ENCODE results near the gene TEP1.
A peak's percentile ranks its signal among the peaks of the same experiment; 100 is the strongest.
"Not testable (repeated sequence)": the region's sequence is repeated elsewhere in the genome, so short reads cannot be mapped to it uniquely, and the experiment has no call there.

The TEP1 gene

DNA sequence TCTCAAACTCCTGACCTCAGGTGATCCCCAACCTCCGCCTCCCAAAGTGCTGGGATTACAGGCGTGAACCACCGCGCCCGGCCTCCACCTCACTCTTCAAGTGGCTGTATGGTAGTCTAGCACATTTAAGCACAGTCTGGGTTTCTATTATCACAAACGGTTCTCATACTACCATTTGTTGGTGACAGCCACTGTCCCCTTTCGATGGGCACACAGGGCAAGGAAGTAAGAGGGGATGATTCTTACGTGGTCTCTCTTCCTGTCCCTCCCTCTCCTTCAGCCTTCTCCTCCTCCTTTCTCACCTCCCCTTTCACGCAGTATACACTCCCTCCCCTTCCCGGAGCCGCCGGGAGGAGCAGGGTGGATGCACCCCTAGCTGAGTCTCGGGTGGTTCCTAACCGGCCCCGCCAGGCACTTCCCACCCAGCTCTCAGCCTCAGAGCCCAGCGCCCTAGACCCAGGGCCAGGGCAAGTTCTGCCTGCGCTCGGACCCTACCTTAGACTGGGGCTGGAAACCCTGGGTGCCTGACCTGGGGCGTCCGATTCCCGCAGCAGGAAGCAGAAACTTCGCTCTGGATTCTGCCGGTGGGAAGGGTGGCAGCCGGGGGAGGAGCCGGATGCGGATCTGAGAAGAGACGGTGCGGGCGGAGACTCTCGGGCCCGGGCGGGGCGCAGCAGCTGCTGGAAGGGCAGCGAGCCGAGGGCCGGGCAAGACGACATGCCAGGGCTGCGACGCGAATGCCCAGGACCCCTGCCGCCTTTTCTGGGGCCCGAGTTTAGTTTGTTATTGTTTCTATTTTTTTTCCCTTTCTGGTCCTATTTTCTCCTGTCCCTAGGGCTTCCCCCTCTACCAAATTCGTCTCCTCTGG is at the start of gene TEP1:
Gene TEP1 (minus strand): TSS at position 626 of the 868 bp plus-strand sequence. CDS start 5,062 bp downstream, outside the sequence.
- peak within 1 kb of the TSS; percentile 95 for H3K27ac Mint-ChIP-seq
- peaks cover 25% of the 10 kb centered on the region for H3K36me3 Mint-ChIP-seq
- H3K4me3 Mint-ChIP-seq, result peak within 1 kb of the TSS; percentile 82
- peaks cover 39% of the 10 kb centered on the region for H3K4me1 Mint-ChIP-seq
- peak; percentile 91 for ATAC-seq
- DNase-seq (ENCODE audit: low spot score in 2 of 2), result peak; percentile 55 to 85
- H3K9me3 Mint-ChIP-seq, result no peaks in the 10 kb centered on the region

DNA sequence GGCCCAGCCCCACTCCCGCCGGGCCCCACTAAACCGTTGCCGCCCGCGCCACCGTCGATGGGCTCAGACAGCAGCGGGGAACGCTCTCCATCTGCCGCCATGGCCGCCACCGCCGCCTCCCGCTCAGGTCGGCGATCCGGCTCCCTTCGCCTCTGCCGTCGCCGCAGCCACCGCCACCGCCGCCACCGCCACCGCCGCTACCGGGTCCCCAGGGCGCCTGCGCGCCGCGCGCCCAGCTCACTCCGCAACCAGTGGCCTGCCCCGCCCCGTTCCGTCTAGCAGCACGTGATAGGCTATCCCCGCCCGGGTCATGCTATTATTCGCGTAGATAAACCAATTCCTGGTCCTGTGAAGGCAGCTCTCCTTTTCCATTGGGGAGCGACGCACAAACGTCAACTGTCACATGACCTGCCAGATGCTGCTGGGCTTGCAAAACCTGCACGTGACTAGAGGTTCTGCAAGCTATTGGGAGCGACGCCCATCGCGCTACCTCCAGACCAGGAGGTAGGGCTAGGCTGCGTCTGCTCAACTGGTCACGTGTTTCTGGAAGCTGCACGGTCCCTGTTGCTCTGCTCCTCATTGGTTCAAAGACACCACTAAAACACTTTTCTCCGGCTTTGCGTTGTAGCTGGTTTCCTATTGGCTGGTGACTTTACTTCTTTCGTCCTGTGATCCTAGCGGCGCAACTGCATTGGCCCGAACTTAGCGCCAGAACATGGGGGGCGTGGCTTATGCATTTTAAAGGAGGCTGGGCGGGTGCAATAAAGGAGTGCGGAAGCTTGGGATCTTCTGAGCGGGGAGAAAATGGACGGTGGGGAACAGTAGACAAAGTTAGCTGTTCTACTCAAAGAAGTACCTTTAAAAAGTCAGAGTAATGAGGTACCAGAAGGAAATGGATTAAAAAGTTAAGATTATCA is 48.2 kb upstream of the TEP1 start, which contains the start of gene PIP4P1:
Gene PIP4P1 (minus strand): TSS at position 210 of the 917 bp plus-strand sequence. CDS start 109 bp downstream, at position 101.
- Mint-ChIP-seq H3K4me3 (peak within 1 kb of the TSS; percentile 74), H3K36me3 (peaks cover 10% of the 10 kb centered on the region), H3K4me1 (peaks cover 20% of the 10 kb centered on the region), H3K27ac (peak within 1 kb of the TSS; percentile 86), H3K9me3 (no peaks in the 10 kb centered on the region)
- ATAC-seq, result peak; percentile 97
- peak; percentile 87 to 97 for DNase-seq (ENCODE audit: low spot score in 2 of 2)

DNA sequence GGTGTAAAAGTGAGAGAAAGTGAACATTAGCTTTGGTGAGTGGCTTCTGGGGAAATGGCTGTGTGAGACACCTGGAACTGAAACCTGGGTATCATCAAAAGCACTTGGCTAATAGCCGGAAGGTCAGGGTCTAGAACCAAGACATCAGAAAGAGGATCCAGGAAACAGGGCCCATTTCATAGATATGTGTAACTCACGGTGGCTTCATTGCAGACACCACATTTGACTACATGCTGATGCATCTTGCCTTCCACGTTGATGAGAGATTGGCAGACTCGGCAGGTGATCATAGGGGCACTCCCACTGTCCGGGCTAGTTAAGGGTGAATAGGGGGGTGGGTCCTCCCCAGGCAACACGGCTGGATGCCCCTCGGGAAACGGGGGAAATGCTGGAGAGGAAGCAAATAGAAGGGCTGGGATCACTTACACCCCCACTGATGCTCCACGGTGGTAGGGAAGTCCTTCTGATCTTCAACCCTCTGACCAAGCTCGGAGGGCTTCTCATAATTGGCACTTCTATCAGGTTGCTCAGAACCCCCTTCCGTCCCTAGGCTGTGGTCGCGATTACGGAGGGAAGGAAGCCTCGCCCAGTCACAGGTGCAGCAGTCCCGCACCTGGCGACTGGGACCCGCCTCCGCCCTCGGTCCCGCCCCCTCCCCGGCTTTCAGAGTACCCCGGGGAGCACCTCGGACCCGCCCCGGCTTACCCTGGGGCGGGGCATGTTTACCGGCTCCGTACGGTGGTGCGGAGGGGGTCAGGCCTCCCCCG is 47.3 kb upstream of the TEP1 start:
- Mint-ChIP-seq H3K4me1 (peaks cover 20% of the 10 kb centered on the region), H3K4me3 (peak overlapping the region; percentile 74), H3K27ac (peak overlapping the region; percentile 86), H3K9me3 (no peaks in the 10 kb centered on the region), H3K36me3 (peaks cover 10% of the 10 kb centered on the region)
- DNase-seq (ENCODE audit: low spot score in 2 of 2) (peak in 1 of 2 donors; percentile 64), ATAC-seq (no peak)

DNA sequence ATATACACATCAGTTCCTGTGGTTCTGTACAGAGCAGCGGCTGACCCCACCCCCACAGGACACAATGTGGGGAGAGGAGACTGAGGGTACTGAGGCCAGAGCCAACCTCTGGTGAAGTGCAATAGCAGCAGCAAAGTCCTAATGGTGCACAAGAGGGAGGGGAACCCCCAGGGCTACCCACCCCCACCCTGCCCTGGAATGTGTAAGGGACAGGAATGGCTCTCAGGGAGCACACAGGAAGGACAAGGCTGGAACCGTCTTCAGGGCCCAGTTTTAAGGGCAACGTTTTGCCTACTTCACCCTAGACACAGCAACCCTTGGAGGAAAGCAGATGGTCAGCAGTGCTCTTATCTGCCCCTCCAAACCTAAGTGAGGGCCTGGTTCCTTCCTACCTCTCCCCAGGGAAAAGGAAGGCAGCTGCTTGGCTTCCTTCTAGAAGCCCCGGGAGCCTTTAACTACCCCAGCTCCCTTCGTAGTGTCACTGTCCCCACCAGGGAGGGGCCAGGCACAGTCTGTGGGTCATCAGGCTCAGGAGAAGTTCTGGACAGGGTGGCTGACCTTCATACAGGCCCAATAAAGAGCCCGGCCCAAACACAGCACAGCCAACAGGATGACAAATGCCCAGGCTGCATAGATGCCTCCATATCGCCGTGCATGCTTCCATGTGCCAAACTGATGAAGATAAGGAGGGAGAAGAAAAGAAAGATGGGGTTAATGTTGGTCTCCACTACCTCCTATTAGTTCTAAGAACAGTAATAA is 44.9 kb upstream of the TEP1 start:
- Mint-ChIP-seq H3K4me1 (peaks cover 20% of the 10 kb centered on the region), H3K4me3 (no peak overlapping the region)

DNA sequence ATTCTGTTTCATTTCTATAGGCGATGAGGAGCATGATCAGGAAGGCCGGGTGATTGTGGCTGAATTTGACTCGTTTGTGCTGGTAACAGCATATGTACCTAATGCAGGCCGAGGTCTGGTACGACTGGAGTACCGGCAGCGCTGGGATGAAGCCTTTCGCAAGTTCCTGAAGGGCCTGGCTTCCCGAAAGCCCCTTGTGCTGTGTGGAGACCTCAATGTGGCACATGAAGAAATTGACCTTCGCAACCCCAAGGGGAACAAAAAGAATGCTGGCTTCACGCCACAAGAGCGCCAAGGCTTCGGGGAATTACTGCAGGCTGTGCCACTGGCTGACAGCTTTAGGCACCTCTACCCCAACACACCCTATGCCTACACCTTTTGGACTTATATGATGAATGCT is 43.7 kb upstream of the TEP1 start:
- Mint-ChIP-seq H3K9me3 (no peaks in the 10 kb centered on the region), H3K4me3 (no peak overlapping the region), H3K4me1 (peaks cover 22% of the 10 kb centered on the region), H3K36me3 (peaks cover 9% of the 10 kb centered on the region), H3K27ac (no peak overlapping the region)
- no peak for DNase-seq (ENCODE audit: low spot score in 2 of 2)
- no peak for ATAC-seq

More for the DNA sequence above, 44.9 kb upstream of the TEP1 start:
- Mint-ChIP-seq H3K36me3 (peaks cover 10% of the 10 kb centered on the region), H3K9me3 (no peaks in the 10 kb centered on the region), H3K27ac (peak overlapping the region; percentile 66)
- DNase-seq (ENCODE audit: low spot score in 2 of 2), result no peak
- ATAC-seq, result no peak

DNA sequence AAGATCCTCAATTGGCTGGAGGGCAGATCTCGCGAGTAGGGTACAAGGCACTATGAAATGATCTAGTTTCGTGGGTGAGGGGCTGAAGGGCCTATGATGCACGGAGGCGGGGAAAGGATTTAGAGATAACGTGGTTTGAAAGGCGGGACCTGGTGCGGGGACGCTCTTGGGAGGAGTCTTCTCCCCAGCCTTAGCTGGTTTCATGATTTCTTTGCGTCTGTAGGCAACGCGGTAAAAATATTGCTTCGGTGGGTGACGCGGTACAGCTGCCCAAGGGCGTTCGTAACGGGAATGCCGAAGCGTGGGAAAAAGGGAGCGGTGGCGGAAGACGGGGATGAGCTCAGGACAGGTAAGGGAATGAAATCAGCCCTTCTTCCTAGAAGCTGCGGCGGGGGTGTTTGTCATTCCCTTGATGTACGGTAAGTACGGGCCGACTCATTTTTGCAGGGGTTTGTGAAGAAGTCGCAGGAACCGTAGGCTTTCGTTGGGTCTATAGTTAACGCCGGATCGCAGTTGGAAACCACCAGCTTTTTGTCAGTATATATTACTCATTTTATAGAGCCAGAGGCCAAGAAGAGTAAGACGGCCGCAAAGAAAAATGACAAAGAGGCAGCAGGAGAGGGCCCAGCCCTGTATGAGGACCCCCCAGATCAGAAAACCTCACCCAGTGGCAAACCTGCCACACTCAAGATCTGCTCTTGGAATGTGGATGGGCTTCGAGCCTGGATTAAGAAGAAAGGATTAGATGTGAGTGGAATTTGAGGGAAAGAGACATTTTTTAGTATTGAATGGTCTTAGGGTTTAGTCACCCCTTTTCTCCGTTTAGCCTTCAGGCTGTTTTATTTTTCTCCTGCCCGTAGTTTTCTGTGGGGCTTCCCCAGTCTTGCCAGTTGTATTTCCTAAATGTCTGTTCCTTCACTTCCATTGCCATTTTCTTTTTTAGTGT is 42.3 kb upstream of the TEP1 start:
- H3K36me3 Mint-ChIP-seq, result no peaks in the 10 kb centered on the region
- peaks cover 18% of the 10 kb centered on the region for H3K4me1 Mint-ChIP-seq
- H3K27ac Mint-ChIP-seq, result no peak overlapping the region
- H3K4me3 Mint-ChIP-seq, result no peak overlapping the region
- DNase-seq (ENCODE audit: low spot score in 2 of 2) (no peak), ATAC-seq (peak; percentile 72)
- H3K9me3 Mint-ChIP-seq, result no peaks in the 10 kb centered on the region

DNA sequence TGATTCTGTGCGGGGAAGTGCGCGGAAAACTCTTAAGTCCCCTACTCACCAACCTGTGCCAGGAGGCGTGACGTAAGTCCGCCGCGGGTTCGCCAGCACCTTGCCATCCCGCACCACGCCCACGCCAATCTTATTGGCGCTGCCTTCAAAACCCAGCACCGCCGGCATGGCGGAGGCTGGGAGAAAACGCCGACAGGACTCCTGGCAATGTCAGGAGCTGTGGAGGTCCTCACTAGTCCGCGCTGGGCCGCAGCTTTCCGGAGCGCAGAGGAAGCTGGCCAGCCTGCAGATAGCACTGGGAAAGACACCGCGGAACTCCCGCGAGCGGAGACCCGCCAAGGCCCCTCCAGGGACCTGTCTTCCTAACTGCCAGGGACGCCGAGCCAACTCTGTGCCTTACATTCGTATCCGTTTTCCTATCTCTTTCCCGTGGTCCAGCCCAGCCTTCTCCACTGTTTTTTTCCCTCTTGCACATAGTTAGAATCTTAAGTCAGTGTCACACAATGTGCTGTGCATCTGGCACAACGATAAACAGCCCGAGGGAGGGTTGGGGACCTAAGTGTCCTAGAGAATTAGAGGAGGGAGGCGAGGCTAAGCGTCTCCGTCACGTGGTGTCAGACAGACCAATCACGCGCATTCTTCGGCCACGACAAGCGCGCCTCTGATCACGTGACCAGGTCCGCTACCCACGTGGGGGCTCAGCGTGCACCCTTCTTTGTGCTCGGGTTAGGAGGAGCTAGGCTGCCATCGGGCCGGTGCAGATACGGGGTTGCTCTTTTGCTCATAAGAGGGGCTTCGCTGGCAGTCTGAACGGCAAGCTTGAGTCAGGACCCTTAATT is 41.4 kb upstream of the TEP1 start, which contains the start of the genes APEX1 and OSGEP:
Gene APEX1 (plus strand): TSS at position 711 of the 839 bp plus-strand sequence. CDS start 420 bp downstream, outside the sequence.
Gene OSGEP (minus strand): TSS at position 297 of the 839 bp plus-strand sequence. CDS start 129 bp downstream, at position 168.
- peak; percentile 89 to 98 for DNase-seq (ENCODE audit: low spot score in 2 of 2)
- Mint-ChIP-seq H3K4me3 (no peak within 1 kb of the TSS), H3K27ac (no peak within 1 kb of the TSS), H3K9me3 (no peaks in the 10 kb centered on the region), H3K4me1 (peaks cover 9% of the 10 kb centered on the region), H3K36me3 (no peaks in the 10 kb centered on the region)
- ATAC-seq, result peak; percentile 92

DNA sequence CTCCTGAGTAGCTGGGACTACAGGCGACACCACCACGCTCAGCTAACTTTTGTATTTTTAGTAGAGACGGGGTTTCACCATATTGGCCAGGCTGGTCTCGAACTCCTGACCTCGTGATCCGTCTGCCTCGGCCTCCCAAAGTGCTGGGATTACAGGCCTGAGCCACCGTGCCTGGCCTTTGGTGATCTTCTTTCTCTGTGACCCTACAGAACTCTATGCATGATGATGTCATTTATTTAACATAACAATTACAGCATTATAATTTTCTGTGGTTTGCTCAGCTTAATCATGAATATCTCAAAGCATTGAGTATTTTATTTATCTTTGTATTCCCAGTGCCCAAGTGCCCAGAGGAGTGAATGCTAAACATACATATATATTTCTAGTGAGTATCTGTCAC is 39.5 kb upstream of the TEP1 start:
- H3K4me1 Mint-ChIP-seq; H3K4me3 Mint-ChIP-seq; ATAC-seq; DNase-seq (ENCODE audit: low spot score in 2 of 2); H3K9me3 Mint-ChIP-seq; H3K27ac Mint-ChIP-seq; H3K36me3 Mint-ChIP-seq: not testable (repeated sequence)

DNA sequence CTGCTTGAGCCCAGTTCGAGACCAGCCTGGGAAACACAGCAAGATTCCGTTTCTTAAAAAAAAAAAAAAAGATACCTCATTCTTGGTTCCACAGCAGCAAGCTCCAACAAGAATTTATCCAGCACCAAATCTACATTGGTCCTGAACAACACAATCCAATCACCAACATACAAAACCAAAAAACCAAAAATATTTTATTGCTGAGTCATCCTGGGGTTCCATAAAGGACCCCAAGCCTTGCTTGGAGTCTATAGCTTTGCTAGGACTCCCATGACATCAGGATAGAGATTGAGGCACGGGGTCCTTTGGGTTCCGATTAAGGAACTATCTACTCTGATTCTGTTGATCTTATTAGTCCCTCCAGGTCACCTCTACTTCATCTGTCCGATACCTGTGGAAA is 33.6 kb upstream of the TEP1 start:
- Mint-ChIP-seq H3K27ac (peak overlapping the region; percentile 35), H3K36me3 (no peaks in the 10 kb centered on the region), H3K4me3 (no peak overlapping the region), H3K4me1 (peaks cover 2% of the 10 kb centered on the region), H3K9me3 (no peaks in the 10 kb centered on the region)
- no peak for ATAC-seq
- DNase-seq (ENCODE audit: low spot score in 2 of 2), result no peak

DNA sequence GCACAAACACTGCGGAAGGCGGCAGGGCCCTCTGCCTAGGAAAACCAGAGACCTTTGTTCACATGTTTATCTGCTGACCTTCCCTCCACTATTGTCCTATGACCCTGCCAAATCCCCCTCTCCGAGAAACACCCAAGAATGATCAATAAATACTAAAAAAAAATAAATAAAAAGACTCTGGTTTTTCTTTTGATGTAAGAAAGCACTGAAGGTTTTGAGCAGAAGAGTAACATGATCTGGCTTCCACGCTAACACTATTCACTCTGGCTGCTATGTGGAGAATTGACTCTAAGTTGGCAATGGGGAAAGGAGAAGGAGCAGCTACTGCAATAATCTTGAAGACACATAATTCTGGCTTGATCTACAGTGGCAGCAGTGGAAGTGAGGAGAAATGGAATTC is 30.3 kb upstream of the TEP1 start:
- DNase-seq (ENCODE audit: low spot score in 2 of 2); H3K9me3 Mint-ChIP-seq; H3K36me3 Mint-ChIP-seq; ATAC-seq; H3K27ac Mint-ChIP-seq; H3K4me3 Mint-ChIP-seq: not testable (repeated sequence)
- peaks cover 15% of the 10 kb centered on the region for H3K4me1 Mint-ChIP-seq

DNA sequence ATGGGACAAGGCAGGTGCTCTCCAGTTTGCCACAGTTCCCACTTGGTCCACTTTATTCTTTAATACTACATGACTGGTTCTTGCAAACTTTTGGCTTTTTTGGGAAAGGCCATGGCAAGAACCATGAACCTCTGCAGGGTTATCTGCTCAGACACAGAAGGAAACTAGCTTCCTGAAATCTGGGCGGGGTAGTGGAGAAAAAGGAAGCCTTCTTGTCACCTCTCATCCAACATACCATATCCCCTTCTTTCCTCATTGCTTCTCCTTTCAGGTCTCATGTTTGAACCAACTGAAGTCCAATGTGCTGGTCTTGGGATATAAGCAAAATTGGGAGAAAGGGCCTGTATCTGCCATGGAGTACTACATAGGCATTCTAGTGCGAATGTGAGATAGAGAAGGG is 28.2 kb upstream of the TEP1 start:
- Mint-ChIP-seq H3K27ac (no peak overlapping the region), H3K4me1 (peaks cover 15% of the 10 kb centered on the region), H3K36me3 (no peaks in the 10 kb centered on the region), H3K4me3 (no peak overlapping the region), H3K9me3 (no peaks in the 10 kb centered on the region)
- ATAC-seq (no peak), DNase-seq (ENCODE audit: low spot score in 2 of 2) (no peak)

DNA sequence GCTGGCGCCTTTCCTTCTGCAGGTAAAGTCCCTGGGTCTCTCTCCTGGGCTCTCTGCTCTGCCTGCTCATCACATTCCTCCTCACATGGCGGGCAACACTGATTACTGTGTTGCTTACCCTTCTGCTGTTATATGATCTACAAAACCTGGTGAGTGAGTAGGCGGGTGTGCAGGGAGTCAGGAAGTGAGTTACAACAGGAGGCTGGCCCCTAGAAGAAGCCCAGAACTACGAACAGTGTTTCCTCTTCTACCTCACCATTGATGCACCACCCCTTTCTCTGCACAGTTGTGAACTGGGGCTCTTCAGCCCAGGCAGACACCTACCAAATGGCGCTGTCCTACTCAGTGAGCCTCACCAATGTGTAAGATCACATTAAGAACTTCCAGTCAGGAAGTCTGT is 27.6 kb upstream of the TEP1 start:
- H3K4me3 Mint-ChIP-seq, result no peak overlapping the region
- DNase-seq (ENCODE audit: low spot score in 2 of 2) (no peak), ATAC-seq (peak; percentile 88)
- H3K36me3 Mint-ChIP-seq, result no peaks in the 10 kb centered on the region
- no peaks in the 10 kb centered on the region for H3K9me3 Mint-ChIP-seq
- H3K27ac Mint-ChIP-seq, result peak overlapping the region; percentile 70
- peaks cover 15% of the 10 kb centered on the region for H3K4me1 Mint-ChIP-seq
